Stimulated activated CD4-positive, alpha-beta T cell treated with anti-CD3 and anti-CD28 coated beads, Interleukin-4, amount 100 ng/mL, for 1 hour (primary cell): ENCODE results near the gene AURKA.
A peak's percentile ranks its signal among the peaks of the same experiment; 100 is the strongest.
"Not testable (repeated sequence)": the region's sequence is repeated elsewhere in the genome, so short reads cannot be mapped to it uniquely, and the experiment has no call there.

ENCODE experiments used
- DNase-seq: peaks from one replicate; pipeline ENCODE4 v3.0.0-alpha.2; 2020

Gene AURKA

GRCh38 chr20:56420940-56421688 is 29.1 kb upstream of the AURKA start:
- DNase-seq, result no peak

- no peak for DNase-seq
Measured at GRCh38 chr20:56420028-56420427, 28.0 kb upstream of the AURKA start.

- no peak for DNase-seq
Measured at GRCh38 chr20:56418385-56418861, 26.4 kb upstream of the AURKA start.

- no peak for DNase-seq
Measured at GRCh38 chr20:56417911-56418310, 25.9 kb upstream of the AURKA start.

GRCh38 chr20:56417402-56417801 is 25.4 kb upstream of the AURKA start:
- DNase-seq, result no peak

- DNase-seq, result peak; percentile 61
Measured at GRCh38 chr20:56414842-56415765, 23.1 kb upstream of the AURKA start.

- DNase-seq, result no peak
Measured at GRCh38 chr20:56412949-56413348, 20.9 kb upstream of the AURKA start.

- no peak for DNase-seq
Measured at GRCh38 chr20:56412473-56412790, 20.4 kb upstream of the AURKA start.

GRCh38 chr20:56411759-56412472 is 19.9 kb upstream of the AURKA start, which contains the start of gene CASS4:
TSS of gene CASS4 (plus strand) at chr20:56412260. CDS start at chr20:56412459, 199 bp downstream.
- DNase-seq, result no peak

- not testable (repeated sequence) for DNase-seq
Measured at GRCh38 chr20:56411287-56411686, 19.3 kb upstream of the AURKA start.

GRCh38 chr20:56409956-56410355 is 17.9 kb upstream of the AURKA start:
- no peak for DNase-seq

- no peak for DNase-seq
Measured at GRCh38 chr20:56409521-56409920, 17.5 kb upstream of the AURKA start.

GRCh38 chr20:56406910-56407309 is 14.9 kb upstream of the AURKA start:
- DNase-seq, result no peak

- not testable (repeated sequence) for DNase-seq
Measured at GRCh38 chr20:56405356-56405755, 13.3 kb upstream of the AURKA start.

- DNase-seq, result no peak
Measured at GRCh38 chr20:56403465-56403864, 11.4 kb upstream of the AURKA start.

- DNase-seq, result peak; percentile 37
Measured at GRCh38 chr20:56400001-56400640, 8.1 kb upstream of the AURKA start.

- no peak for DNase-seq
Measured at GRCh38 chr20:56395166-56395565, 3.2 kb upstream of the AURKA start.

GRCh38 chr20:56393653-56394052 is 1.6 kb upstream of the AURKA start:
- no peak for DNase-seq

GRCh38 chr20:56392881-56393482 is 967 bp upstream of the AURKA start:
- DNase-seq, result no peak

- DNase-seq, result no peak
Measured at GRCh38 chr20:56391596-56392131, 351 bp downstream of the AURKA start.

GRCh38 chr20:56391037-56391436 is 978 bp downstream of the AURKA start:
- DNase-seq, result no peak

GRCh38 chr20:56390396-56390795 is 1.6 kb downstream of the AURKA start:
- not testable (repeated sequence) for DNase-seq
